Lower leg skin (tissue), 4 donors: ENCODE measurements around the gene MAMSTR. TPM values are rescaled to one million over a fixed set of nuclear protein-coding genes. Genes with fewer than 3 reads are reported as not detected.

Source experiments
- DNase-seq, 2 donors: peaks; one replicate each; pipeline ENCODE4 v3.0.0-alpha.2; 2019; ENCODE audit warnings: low spot score in 2 of 2
- H3K4me3 ChIP-seq: fragments of 200-600 bp; sonication (generic); 2 replicates; pipeline ENCODE4 v1.5.1; 2017; ENCODE audit warnings: mild to moderate bottlenecking, low read depth; ENCODE audit not compliant: poor library complexity, severe bottlenecking
- POLR2A ChIP-seq, 2 donors: fragments of 450-650 bp; IDR thresholded peaks; one replicate each; pipeline ENCODE4 v1.6.1; 2016 to 2017; ENCODE audit warnings: antibody characterized with exemption in 2 of 2, mild to moderate bottlenecking in 1 of 2, moderate library complexity in 1 of 2
- WGBS, 2 donors: methylation state at CpG; one replicate each; pipeline ENCODE4 v1.1.5; 2018; 5-methylcytosine and 5-hydroxymethylcytosine counted together
- intact Hi-C: fragments of 100-400 bp; cut with DNase I; formaldehyde crosslinking; loops from one replicate; pipeline ENCODE4 v1.15.0; 2023; ENCODE audit warnings: low total_unique reads
- total RNA-seq, 4 donors: library from RNA; depleted of rRNA; stranded (reverse); fragments of >200 nt; gene quantifications; one replicate each; pipeline ENCODE4 v1.1.0, GENCODE V29; 2016
- TF ChIP-seq, protein P1 (sequence below), 3 donors: fragments of 450-650 bp; IDR thresholded peaks; one replicate each; pipeline ENCODE4 v1.5.1; 2016; ENCODE audit warnings: antibody characterized with exemption in 3 of 3, mild to moderate bottlenecking in 3 of 3, moderate library complexity in 2 of 3

Gene MAMSTR
- total RNA-seq, 4 donors from 2014 or later = 0.42 to 0.74 (median 0.63) TPM

DNA sequence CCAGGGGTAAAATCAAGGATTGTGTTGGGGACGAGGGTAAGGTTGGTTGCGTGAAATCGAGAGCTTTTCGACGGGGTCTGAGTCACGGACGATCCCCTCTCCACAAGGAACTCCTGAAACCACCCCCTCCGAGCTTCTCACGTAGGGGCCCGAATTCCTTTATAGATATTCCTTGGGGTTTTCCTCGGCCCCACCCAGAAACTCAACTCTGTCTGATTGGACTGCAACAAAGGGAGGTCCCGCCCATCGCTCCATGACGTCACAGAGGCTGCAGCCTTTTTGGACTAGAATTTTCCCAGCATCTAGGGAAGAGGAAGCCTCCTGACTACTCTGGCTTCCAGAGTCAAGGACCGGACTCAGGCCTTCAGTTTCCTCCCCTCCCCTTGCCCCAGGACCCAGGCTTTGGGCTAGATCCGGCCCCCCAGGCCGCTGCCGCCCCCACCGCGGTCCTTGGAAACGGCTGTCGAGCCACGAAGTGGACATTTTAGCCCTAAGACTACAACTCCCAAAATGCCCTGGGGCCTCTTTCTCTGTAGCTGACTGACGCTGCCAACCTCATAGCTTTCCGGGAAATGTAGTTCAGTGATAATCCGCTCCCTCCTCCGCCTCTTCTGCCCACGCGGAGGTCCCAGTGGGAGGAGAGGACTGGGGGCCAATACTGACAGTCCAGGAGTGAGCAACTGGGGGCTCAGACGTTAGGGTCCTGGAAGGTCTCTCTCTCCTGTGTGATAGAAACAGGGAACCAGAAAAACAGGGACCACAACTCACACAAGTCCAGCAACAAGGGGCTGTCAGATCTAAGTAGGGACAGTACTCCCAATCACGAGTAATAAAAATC lies 27.4 kb upstream of the MAMSTR start, which contains the start of gene IZUMO1:
Gene IZUMO1, minus strand, starts transcription at position 172 of the 838 bp plus-strand sequence. CDS start 1,050 bp downstream, outside the sequence.
- TF ChIP-seq, protein P1, sequence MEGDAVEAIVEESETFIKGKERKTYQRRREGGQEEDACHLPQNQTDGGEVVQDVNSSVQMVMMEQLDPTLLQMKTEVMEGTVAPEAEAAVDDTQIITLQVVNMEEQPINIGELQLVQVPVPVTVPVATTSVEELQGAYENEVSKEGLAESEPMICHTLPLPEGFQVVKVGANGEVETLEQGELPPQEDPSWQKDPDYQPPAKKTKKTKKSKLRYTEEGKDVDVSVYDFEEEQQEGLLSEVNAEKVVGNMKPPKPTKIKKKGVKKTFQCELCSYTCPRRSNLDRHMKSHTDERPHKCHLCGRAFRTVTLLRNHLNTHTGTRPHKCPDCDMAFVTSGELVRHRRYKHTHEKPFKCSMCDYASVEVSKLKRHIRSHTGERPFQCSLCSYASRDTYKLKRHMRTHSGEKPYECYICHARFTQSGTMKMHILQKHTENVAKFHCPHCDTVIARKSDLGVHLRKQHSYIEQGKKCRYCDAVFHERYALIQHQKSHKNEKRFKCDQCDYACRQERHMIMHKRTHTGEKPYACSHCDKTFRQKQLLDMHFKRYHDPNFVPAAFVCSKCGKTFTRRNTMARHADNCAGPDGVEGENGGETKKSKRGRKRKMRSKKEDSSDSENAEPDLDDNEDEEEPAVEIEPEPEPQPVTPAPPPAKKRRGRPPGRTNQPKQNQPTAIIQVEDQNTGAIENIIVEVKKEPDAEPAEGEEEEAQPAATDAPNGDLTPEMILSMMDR (IDR thresholded peaks at IDR 0.05) = no peak
- no peak for TF ChIP-seq POLR2A (IDR thresholded peaks at IDR 0.05)
- H3K4me3 ChIP-seq = no peak within 1 kb of the TSS
- DNase-seq = peak in 1 of 2 donors; percentile 91
- intact Hi-C loops = no loop called here
- WGBS, 2 donors = 26 to 36% methylated on average over 31 of the region's 31 CpGs

DNA sequence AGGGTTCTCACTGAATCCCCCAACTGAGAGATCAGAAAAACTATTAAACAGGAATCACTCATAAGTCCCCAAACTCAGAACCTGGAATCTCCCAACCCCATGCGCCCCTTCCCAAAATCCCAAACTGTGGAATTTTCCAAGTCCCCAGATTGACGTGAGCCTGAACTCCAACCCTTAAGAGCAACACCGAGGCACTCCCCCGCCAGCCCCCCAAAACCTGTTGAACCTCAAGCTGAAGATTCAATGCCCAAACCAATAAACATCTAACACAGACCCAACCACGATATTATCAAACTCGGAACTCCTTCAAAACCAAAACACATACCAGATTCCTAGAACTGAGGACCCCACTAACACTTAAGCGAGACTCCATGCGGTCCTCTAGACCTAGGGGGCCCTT lies 26.6 kb upstream of the MAMSTR start:
- no peak overlapping the region for H3K4me3 ChIP-seq
- no peak for DNase-seq
- TF ChIP-seq, protein P1 (IDR thresholded peaks at IDR 0.05) = no peak
- TF ChIP-seq POLR2A (IDR thresholded peaks at IDR 0.05) = no peak
- WGBS, 2 donors = 83 to 90% methylated on average over 8 of the region's 8 CpGs
- intact Hi-C loops = no loop called here

GRCh38 chr19:48745208-48745995 lies 25.9 kb upstream of the MAMSTR start:
- H3K4me3 ChIP-seq = no peak overlapping the region
- intact Hi-C loops = no loop called here
- TF ChIP-seq POLR2A (IDR thresholded peaks at IDR 0.05) = no peak
- TF ChIP-seq, protein P1 (IDR thresholded peaks at IDR 0.05) = no peak
- no peak for DNase-seq
- WGBS, 2 donors = 42 to 44% methylated on average over 33 of the region's 33 CpGs

DNA sequence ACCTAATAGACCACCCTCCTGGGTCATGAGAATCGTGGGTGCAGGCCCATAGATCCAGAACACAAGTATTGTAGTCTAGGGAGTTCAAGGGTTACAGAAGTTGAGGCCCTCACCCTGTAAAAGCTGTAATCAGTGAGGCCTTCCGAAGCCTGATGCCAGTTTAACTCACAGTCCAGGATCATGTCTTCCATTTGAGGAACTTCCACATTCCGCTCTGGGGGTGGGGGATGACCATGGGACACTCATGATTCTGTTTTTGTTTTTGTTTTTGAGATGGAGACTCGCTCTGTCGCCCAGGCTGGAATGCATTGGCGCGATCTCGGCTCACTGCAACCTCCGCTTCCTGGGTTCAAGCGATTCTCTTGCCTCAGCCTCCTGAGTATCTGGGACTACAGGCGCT lies 22.6 kb upstream of the MAMSTR start:
- TF ChIP-seq, protein P1 (IDR thresholded peaks at IDR 0.05) = no peak
- TF ChIP-seq POLR2A (IDR thresholded peaks at IDR 0.05) = no peak
- intact Hi-C loops = no loop called here
- no peak overlapping the region for H3K4me3 ChIP-seq
- WGBS, 2 donors = 84 to 89% methylated on average over 11 of the region's 11 CpGs
- DNase-seq = no peak

DNA sequence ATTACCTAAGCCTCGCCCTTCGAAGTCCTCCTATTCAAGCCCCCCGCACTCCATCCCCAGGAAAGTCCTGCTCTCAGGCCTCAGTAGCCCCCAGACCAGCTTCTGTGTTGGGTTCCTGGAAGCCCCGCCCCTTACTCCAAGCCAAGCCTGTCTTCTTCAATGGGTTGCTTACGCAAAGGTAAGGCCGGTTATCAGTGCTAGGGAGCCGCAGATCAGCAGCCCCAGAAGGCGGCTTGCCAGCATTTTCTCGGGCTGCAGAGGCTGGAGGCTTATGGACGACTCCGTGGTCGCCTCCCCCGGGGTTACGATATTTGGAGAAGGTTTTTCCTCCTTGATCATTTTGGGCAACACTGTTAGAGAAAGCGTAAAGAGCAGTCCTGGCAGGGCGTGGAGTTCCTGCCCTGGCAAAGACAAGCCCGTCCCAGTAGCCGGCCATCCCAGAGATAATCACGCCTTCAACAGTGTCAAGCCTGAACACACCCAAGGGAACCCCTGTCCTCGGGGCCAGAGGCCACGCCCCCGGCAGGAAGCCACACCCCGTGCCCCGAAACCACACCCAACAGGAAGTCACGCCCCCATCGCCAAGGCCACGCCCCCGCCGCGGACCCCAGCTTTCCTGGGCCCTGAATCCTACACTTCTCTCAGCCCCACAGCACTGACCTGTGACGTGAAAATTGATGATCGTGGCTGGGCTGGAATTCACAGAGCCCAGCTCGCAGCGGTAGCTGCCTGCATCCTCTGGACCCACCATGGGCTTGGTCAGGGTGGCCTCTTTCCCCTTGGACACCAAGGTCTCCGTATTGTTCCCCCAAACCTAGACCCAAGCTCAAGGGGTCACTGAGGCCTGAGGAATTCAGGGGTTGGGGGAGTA lies 21.8 kb upstream of the MAMSTR start:
- peak in 1 of 2 donors; percentile 92 for DNase-seq
- no peak overlapping the region for H3K4me3 ChIP-seq
- no peak for TF ChIP-seq POLR2A (IDR thresholded peaks at IDR 0.05)
- TF ChIP-seq, protein P1 (IDR thresholded peaks at IDR 0.05) = no peak
- intact Hi-C loops = no loop called here
- 29 to 33% methylated on average over 32 to 34 of the region's 35 CpGs for WGBS, 2 donors
